Stimulated activated CD4-positive, alpha-beta T cell treated with anti-CD3 and anti-CD28 coated beads, TNF-alpha, amount 100 ng/mL, for 48 hours (primary cell): Measurements from ENCODE around the gene SGF29.
"Not testable (repeated sequence)": the region's sequence is repeated elsewhere in the genome, so short reads cannot be mapped to it uniquely, and the experiment has no call there.

Experiments used
- DNase-seq, 3 donors: peaks; one replicate each; pipeline ENCODE4 v3.0.0-alpha.2; 2020; ENCODE audit warnings: low read depth in 3 of 3

The SGF29 gene

GRCh38 chr16:28610595-28611191 lies 57.0 kb downstream of the SGF29 start:
- no peak for DNase-seq

GRCh38 chr16:28612359-28613280 lies 58.9 kb downstream of the SGF29 start:
- DNase-seq: not testable (repeated sequence)

- DNase-seq: not testable (repeated sequence)
These were observed 60.2 kb downstream of the SGF29 start for GRCh38 chr16:28613912-28614311.

DNA sequence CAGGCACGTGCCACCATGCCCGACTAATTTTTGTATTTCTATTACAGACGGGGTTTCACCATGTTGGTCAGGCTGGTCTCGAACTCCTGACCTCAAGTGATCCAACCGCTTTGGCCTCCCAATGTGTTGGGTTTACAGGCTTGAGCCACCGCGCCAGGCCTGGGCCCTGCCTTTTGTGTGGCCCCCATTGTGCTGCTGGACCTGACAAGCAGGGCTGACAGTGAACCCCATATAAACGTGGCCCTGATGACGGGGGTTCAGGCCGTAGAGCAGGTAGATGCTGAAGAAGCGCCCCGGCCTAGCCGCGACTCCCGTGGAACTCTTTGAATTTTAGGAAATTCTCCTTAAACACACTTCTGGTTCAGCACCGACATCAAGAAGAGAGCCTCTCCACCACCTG lies 60.8 kb downstream of the SGF29 start:
- not testable (repeated sequence) for DNase-seq

- DNase-seq: not testable (repeated sequence)
These were observed 61.9 kb downstream of the SGF29 start for GRCh38 chr16:28615486-28616223.

DNA sequence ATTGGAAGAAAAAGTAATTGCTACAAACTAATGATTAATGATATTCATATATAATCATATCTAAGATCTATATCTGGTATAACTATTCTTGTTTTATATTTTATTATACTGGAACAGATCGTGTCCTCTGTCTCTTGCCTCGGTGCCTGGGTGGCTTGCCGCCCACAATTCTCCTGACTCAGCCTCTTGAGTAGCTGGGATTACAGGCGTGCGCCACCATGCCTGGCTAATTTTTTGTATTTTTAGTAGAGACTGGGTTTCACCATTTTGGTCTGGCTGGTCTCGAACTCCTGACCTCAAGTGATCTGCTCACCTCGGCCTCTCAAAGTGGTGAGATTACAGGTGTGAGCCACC lies 62.5 kb downstream of the SGF29 start:
- DNase-seq: not testable (repeated sequence)

DNA sequence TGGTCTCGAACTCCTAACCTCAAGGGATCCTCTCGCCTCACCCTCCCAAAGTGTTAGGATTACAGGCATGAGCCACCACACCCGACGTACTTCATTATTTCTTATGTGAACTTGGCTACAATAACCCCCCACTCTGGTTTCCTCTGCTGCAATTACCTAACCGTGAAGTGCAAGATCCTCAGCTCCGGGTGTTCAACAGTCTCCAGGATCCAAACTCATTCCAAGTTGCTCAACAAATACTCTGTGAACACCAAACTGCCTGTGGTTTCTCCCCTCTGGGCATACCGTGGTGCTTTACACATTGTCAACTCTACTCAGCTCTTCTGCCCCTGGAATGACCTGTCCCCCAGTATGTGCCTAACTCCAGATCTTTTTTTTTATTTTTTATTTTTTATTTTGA lies 62.9 kb downstream of the SGF29 start:
- no peak for DNase-seq

DNA sequence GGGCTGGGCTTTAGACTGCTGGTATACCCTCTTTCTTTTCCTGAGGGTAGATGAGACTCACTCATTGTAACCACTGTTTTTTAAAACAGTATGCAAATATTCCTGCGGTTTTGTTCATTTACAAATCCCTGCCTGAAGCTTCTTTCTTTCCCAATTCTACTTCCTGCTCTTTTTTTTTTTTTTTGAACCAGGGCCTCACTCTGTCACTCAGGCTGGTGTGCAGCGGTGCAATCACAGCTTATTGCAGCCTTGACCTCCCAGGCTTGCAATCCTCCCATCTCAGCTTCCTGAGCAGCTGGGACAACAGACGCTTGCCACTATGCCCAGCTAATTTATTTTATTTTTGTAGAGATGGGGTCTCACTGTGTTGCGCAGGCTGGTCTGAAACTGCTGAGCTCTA lies 64.2 kb downstream of the SGF29 start:
- DNase-seq: no peak

DNA sequence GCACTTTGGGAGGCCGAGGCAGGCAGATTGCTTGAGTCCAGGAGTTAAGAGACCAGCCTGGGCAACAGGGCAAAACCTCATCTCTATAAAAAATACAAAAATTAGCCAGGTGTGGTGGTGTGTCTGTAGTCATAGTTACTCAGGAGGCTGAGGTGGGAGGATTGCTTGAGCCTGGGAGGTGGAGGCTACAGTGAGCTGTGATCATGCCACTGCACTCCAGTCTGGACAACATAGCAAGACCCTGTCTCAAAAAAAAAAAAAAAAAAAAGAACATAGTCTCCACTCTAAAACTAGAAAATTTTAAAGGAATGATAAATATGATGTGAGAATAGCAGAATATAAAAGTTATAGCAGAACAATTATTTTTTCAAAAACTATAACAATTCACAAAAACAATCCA lies 66.6 kb downstream of the SGF29 start:
- DNase-seq: not testable (repeated sequence)

DNA sequence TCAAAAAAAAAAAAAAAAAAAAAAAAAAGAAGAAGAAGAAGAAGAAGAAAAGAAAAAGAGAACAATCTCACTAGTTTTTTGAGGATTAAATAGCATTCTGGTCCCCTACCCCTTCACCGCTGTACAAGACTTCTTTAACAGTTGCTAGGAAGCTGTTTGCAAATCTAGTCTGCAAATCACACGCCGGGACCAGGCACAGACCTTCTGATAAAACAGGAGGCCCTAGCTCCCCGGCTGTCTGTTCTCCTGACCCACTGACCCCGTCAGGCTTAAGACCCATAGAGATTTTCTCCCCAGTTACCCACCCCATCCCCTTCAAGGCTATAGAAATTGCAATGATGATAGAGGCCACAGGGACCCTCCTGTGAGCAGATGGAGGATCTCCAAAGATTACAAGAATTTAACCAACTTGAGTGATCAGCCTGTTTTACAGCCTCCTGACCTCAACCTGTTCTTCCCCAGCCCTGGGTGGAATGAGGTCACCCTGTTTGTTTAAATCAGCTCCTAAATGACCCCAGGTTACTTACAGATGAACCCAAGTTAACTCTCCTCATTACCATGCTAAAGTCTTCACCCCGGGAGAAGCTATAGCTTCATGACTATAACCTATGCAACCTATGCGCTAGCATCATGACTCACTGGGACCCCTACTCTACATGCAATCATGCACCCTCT lies 67.9 kb downstream of the SGF29 start:
- DNase-seq: no peak

- not testable (repeated sequence) for DNase-seq
These were observed 68.9 kb downstream of the SGF29 start for GRCh38 chr16:28622532-28623171.

DNA sequence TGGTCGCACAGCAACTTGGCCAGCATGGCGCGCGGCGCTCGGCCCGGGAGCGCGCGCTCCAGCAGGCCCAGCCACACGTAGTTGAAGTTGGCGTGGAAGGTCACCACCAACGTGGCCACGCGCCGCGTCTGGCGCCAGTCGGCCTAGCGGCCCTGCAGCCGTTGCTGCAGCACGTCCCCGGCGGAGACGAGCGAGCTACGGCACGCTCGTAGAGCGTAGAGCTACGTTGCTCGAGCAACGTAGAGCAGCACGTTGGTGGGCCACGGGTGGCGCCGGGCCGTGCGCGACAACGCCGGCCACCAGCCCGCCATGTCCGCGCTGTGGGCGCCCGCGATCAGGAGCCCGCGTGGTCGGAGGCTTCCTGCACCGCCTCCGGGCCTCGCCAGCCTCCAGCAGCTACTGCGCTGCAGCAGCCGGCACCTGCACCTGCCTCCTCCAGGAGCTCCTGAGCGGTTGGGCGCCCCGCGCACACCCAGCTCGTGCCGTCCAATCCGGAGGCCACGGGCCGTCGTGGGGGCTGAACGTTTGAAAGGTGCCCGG lies 69.5 kb downstream of the SGF29 start:
- DNase-seq: peak; percentile 44 to 64 (median 60)

DNA sequence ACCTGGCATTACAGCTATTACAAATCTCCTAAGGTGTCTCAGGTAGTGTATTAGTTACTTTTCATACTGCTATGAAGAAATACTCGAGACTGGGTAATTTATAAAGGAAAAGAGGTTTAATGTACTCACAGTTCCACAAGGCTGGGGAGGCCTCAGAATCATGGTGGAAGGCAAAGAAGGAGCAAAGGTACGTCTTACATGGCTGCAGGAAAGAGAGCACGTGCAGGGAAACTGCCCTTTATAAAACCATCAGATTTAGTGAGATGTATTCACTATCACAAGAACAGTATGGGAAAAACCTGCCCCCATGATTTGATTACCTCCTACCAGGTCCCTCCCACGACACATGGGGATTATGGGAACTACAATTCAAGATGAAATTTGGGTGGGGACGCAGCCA lies 77.2 kb downstream of the SGF29 start:
- not testable (repeated sequence) for DNase-seq

GRCh38 chr16:28636093-28636823 lies 82.5 kb downstream of the SGF29 start:
- DNase-seq: not testable (repeated sequence)

- not testable (repeated sequence) for DNase-seq
These were observed 84.0 kb downstream of the SGF29 start, which contains the start of gene NPIPB8 for GRCh38 chr16:28637765-28638164. NPIPB8 (plus strand) TSS chr16:28638065; CDS start chr16:28638361, 296 bp downstream.

DNA sequence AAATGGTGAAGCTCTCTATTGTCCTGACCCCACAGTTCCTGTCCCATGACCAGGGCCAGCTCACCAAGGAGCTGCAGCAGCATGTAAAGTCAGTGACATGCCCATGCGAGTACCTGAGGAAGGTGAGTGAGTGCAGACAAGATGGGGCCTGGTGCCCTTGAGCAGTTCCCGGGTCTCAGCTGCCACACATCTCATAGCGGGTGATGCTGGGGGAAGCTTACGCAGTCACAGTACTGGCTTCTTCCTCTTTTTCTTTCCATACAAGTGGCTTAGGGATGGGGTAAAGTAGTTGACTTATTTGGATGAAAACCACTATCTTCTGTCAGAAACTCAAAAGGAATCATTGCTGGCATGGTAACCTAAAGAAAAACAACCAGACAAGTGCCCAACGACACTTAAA lies 84.6 kb downstream of the SGF29 start:
- not testable (repeated sequence) for DNase-seq

GRCh38 chr16:28639959-28640358 lies 86.2 kb downstream of the SGF29 start:
- DNase-seq: not testable (repeated sequence)
